ENCODE measurements around the gene SCGN.

The SCGN gene

GRCh38 chr6:25686856-25687255 lies 34.8 kb downstream of the SCGN start:
- Histone ChIP-seq H3K9ac (ENCODE audit: low read depth, low read length) (no peak overlapping the region), H3K27me3 (ENCODE audit: insufficient read depth, low read length) (no peaks in the 10 kb centered on the region), H3K27ac (ENCODE audit: low read depth, low read length) (no peak overlapping the region), H3K4me1 (ENCODE audit: insufficient read depth, low read length) (0 out of 2 replicates have a peak, but pooled peaks cover 3% of the 10 kb centered on the region), H3K9me3 (ENCODE audit: insufficient read depth, low read depth, low read length) (no peaks in the 10 kb centered on the region), H3K4me3 (ENCODE audit: low read length) (no peak overlapping the region), H3K36me3 (ENCODE audit: insufficient read depth, low read length) (no peaks in the 10 kb centered on the region)

- no peak overlapping the region for H3K27ac ChIP-seq (ENCODE audit: low read depth, low read length)
- H3K9me3 ChIP-seq (ENCODE audit: insufficient read depth, low read depth, low read length) = no peaks in the 10 kb centered on the region
- no peak overlapping the region for H3K4me3 ChIP-seq (ENCODE audit: low read length)
- WGBS = 80% methylated on average over 1 of the region's 1 CpG
- peaks cover 10% of the 10 kb centered on the region; the same call in 1 of the 2 replicates for H3K4me1 ChIP-seq (ENCODE audit: insufficient read depth, low read length)
- no peak overlapping the region for H3K9ac ChIP-seq (ENCODE audit: low read depth, low read length)
- H3K36me3 ChIP-seq (ENCODE audit: insufficient read depth, low read length) = no peaks in the 10 kb centered on the region
- H3K27me3 ChIP-seq (ENCODE audit: insufficient read depth, low read length) = no peaks in the 10 kb centered on the region
Observed at GRCh38 chr6:25689966-25690365, 38.0 kb downstream of the SCGN start.

GRCh38 chr6:25691894-25692293 lies 39.9 kb downstream of the SCGN start:
- WGBS = 52% methylated on average over 2 of the region's 3 CpGs
- Histone ChIP-seq H3K9me3 (ENCODE audit: insufficient read depth, low read depth, low read length) (no peaks in the 10 kb centered on the region), H3K27ac (ENCODE audit: low read depth, low read length) (no peak overlapping the region), H3K4me1 (ENCODE audit: insufficient read depth, low read length) (peaks cover 10% of the 10 kb centered on the region; the same call in 1 of the 2 replicates), H3K27me3 (ENCODE audit: insufficient read depth, low read length) (no peaks in the 10 kb centered on the region), H3K9ac (ENCODE audit: low read depth, low read length) (no peak overlapping the region), H3K36me3 (ENCODE audit: insufficient read depth, low read length) (no peaks in the 10 kb centered on the region), H3K4me3 (ENCODE audit: low read length) (no peak overlapping the region)

- Histone ChIP-seq H3K4me1 (ENCODE audit: insufficient read depth, low read length) (peaks cover 10% of the 10 kb centered on the region; the same call in 1 of the 2 replicates), H3K27ac (ENCODE audit: low read depth, low read length) (no peak overlapping the region), H3K9me3 (ENCODE audit: insufficient read depth, low read depth, low read length) (no peaks in the 10 kb centered on the region), H3K27me3 (ENCODE audit: insufficient read depth, low read length) (no peaks in the 10 kb centered on the region), H3K4me3 (ENCODE audit: low read length) (no peak overlapping the region), H3K36me3 (ENCODE audit: insufficient read depth, low read length) (no peaks in the 10 kb centered on the region), H3K9ac (ENCODE audit: low read depth, low read length) (no peak overlapping the region)
- WGBS = 34% methylated on average over 3 of the region's 3 CpGs
Observed at GRCh38 chr6:25692472-25692871, 40.5 kb downstream of the SCGN start.

GRCh38 chr6:25694366-25694765 lies 42.4 kb downstream of the SCGN start:
- no peak overlapping the region for H3K9ac ChIP-seq (ENCODE audit: low read depth, low read length)
- H3K27ac ChIP-seq (ENCODE audit: low read depth, low read length) = no peak overlapping the region
- H3K4me3 ChIP-seq (ENCODE audit: low read length) = no peak overlapping the region
- H3K36me3 ChIP-seq (ENCODE audit: insufficient read depth, low read length) = no peaks in the 10 kb centered on the region
- 95% methylated on average over 4 of the region's 4 CpGs for WGBS
- peaks cover 10% of the 10 kb centered on the region; the same call in 1 of the 2 replicates for H3K4me1 ChIP-seq (ENCODE audit: insufficient read depth, low read length)
- no peaks in the 10 kb centered on the region for H3K27me3 ChIP-seq (ENCODE audit: insufficient read depth, low read length)
- H3K9me3 ChIP-seq (ENCODE audit: insufficient read depth, low read depth, low read length) = no peaks in the 10 kb centered on the region

- no peak overlapping the region for H3K4me3 ChIP-seq (ENCODE audit: low read length)
- WGBS = 100% methylated on average over 2 of the region's 2 CpGs
- no peak overlapping the region for H3K9ac ChIP-seq (ENCODE audit: low read depth, low read length)
- H3K9me3 ChIP-seq (ENCODE audit: insufficient read depth, low read depth, low read length) = no peaks in the 10 kb centered on the region
- H3K27ac ChIP-seq (ENCODE audit: low read depth, low read length) = no peak overlapping the region
- peaks cover 10% of the 10 kb centered on the region; the same call in 1 of the 2 replicates for H3K4me1 ChIP-seq (ENCODE audit: insufficient read depth, low read length)
- no peaks in the 10 kb centered on the region for H3K27me3 ChIP-seq (ENCODE audit: insufficient read depth, low read length)
- no peaks in the 10 kb centered on the region for H3K36me3 ChIP-seq (ENCODE audit: insufficient read depth, low read length)
Observed at GRCh38 chr6:25695671-25696070, 43.7 kb downstream of the SCGN start.

GRCh38 chr6:25697537-25698340 lies 45.7 kb downstream of the SCGN start:
- H3K9ac ChIP-seq (ENCODE audit: low read depth, low read length) = no peak overlapping the region
- H3K4me1 ChIP-seq (ENCODE audit: insufficient read depth, low read length) = no peaks in the 10 kb centered on the region
- H3K27ac ChIP-seq (ENCODE audit: low read depth, low read length) = no peak overlapping the region
- WGBS = 93% methylated on average over 1 of the region's 1 CpG
- no peaks in the 10 kb centered on the region for H3K9me3 ChIP-seq (ENCODE audit: insufficient read depth, low read depth, low read length)
- H3K4me3 ChIP-seq (ENCODE audit: low read length) = no peak overlapping the region
- H3K36me3 ChIP-seq (ENCODE audit: insufficient read depth, low read length) = no peaks in the 10 kb centered on the region
- no peaks in the 10 kb centered on the region for H3K27me3 ChIP-seq (ENCODE audit: insufficient read depth, low read length)

- no peak overlapping the region for H3K27ac ChIP-seq (ENCODE audit: low read depth, low read length)
- 86% methylated on average over 3 of the region's 3 CpGs for WGBS
- no peaks in the 10 kb centered on the region for H3K4me1 ChIP-seq (ENCODE audit: insufficient read depth, low read length)
- no peak overlapping the region for H3K4me3 ChIP-seq (ENCODE audit: low read length)
- no peaks in the 10 kb centered on the region for H3K36me3 ChIP-seq (ENCODE audit: insufficient read depth, low read length)
- H3K9ac ChIP-seq (ENCODE audit: low read depth, low read length) = no peak overlapping the region
- H3K27me3 ChIP-seq (ENCODE audit: insufficient read depth, low read length) = no peaks in the 10 kb centered on the region
- H3K9me3 ChIP-seq (ENCODE audit: insufficient read depth, low read depth, low read length) = no peaks in the 10 kb centered on the region
Observed at GRCh38 chr6:25698631-25699030, 46.6 kb downstream of the SCGN start.

- no peak overlapping the region for H3K4me3 ChIP-seq (ENCODE audit: low read length)
- 96% methylated on average over 4 of the region's 4 CpGs for WGBS
- no peaks in the 10 kb centered on the region for H3K9me3 ChIP-seq (ENCODE audit: insufficient read depth, low read depth, low read length)
- no peaks in the 10 kb centered on the region for H3K27me3 ChIP-seq (ENCODE audit: insufficient read depth, low read length)
- H3K27ac ChIP-seq (ENCODE audit: low read depth, low read length) = no peak overlapping the region
- no peak overlapping the region for H3K9ac ChIP-seq (ENCODE audit: low read depth, low read length)
- H3K4me1 ChIP-seq (ENCODE audit: insufficient read depth, low read length) = no peaks in the 10 kb centered on the region
- H3K36me3 ChIP-seq (ENCODE audit: insufficient read depth, low read length) = no peaks in the 10 kb centered on the region
Observed at GRCh38 chr6:25699649-25700048, 47.6 kb downstream of the SCGN start.

- Histone ChIP-seq H3K36me3 (ENCODE audit: insufficient read depth, low read length) (no peaks in the 10 kb centered on the region), H3K9me3 (ENCODE audit: insufficient read depth, low read depth, low read length) (no peaks in the 10 kb centered on the region), H3K27ac (ENCODE audit: low read depth, low read length) (no peak overlapping the region), H3K4me3 (ENCODE audit: low read length) (no peak overlapping the region), H3K27me3 (ENCODE audit: insufficient read depth, low read length) (no peaks in the 10 kb centered on the region), H3K9ac (ENCODE audit: low read depth, low read length) (no peak overlapping the region), H3K4me1 (ENCODE audit: insufficient read depth, low read length) (no peaks in the 10 kb centered on the region)
- WGBS = 89% methylated on average over 2 of the region's 2 CpGs
Observed at GRCh38 chr6:25700761-25701160, 48.7 kb downstream of the SCGN start.

GRCh38 chr6:25701807-25702206 lies 49.8 kb downstream of the SCGN start:
- no peak overlapping the region for H3K27ac ChIP-seq (ENCODE audit: low read depth, low read length)
- WGBS = 94% methylated on average over 2 of the region's 3 CpGs
- H3K9ac ChIP-seq (ENCODE audit: low read depth, low read length) = no peak overlapping the region
- no peak overlapping the region for H3K4me3 ChIP-seq (ENCODE audit: low read length)
- no peaks in the 10 kb centered on the region for H3K36me3 ChIP-seq (ENCODE audit: insufficient read depth, low read length)
- no peaks in the 10 kb centered on the region for H3K27me3 ChIP-seq (ENCODE audit: insufficient read depth, low read length)
- H3K4me1 ChIP-seq (ENCODE audit: insufficient read depth, low read length) = no peaks in the 10 kb centered on the region
- no peaks in the 10 kb centered on the region for H3K9me3 ChIP-seq (ENCODE audit: insufficient read depth, low read depth, low read length)

All from HUES64 (cell line).